Smooth muscle cell (in vitro differentiated cells): ENCODE data around the gene PRSS57. TPM values are rescaled to one million over a fixed set of nuclear protein-coding genes. Genes with fewer than 3 reads are reported as not detected.

Experiments used
- DNase-seq: peaks from one replicate; lab custom pipeline; 2025; ENCODE audit not compliant: unreplicated experiment; lab: John Stamatoyannopoulos, UW
- H2AFZ ChIP-seq: fragments of 200-600 bp; sonication (generic); 2 replicates; pipeline ENCODE4 v1.6.0; 2016; ENCODE audit warnings: antibody characterized with exemption, low read depth, mild to moderate bottlenecking
- H3F3A ChIP-seq: fragments of 200-600 bp; sonication (generic); 2 replicates; pipeline ENCODE4 v1.6.0; 2017; ENCODE audit warnings: antibody characterized with exemption, low read depth
- H3K27ac ChIP-seq: fragments of 200-600 bp; sonication (generic); 2 replicates; pipeline ENCODE4 v1.5.1; 2016; ENCODE audit warnings: low read depth, mild to moderate bottlenecking
- H3K27me3 ChIP-seq: fragments of 200-600 bp; sonication (generic); 2 replicates; pipeline ENCODE4 v1.6.1; 2016; ENCODE audit warnings: low read depth, mild to moderate bottlenecking
- H3K36me3 ChIP-seq: fragments of 200-600 bp; sonication (generic); 2 replicates; pipeline ENCODE4 v1.5.1; 2016; ENCODE audit warnings: low read depth
- H3K4me1 ChIP-seq: fragments of 200-600 bp; sonication (generic); 2 replicates; pipeline ENCODE4 v1.5.1; 2016; ENCODE audit warnings: low read depth
- H3K4me2 ChIP-seq: fragments of 200-600 bp; sonication (generic); 2 replicates; pipeline ENCODE4 v1.6.0; 2016; ENCODE audit warnings: mild to moderate bottlenecking
- H3K4me3 ChIP-seq: fragments of 200-600 bp; sonication (generic); 2 replicates; pipeline ENCODE4 v1.5.1; 2016; ENCODE audit warnings: mild to moderate bottlenecking
- H3K79me2 ChIP-seq: fragments of 200-600 bp; sonication (generic); 2 replicates; pipeline ENCODE4 v1.6.0; 2016; ENCODE audit warnings: low read depth, mild to moderate bottlenecking
- H3K9ac ChIP-seq: fragments of 200-600 bp; sonication (generic); 2 replicates; pipeline ENCODE4 v1.6.0; 2016; ENCODE audit warnings: low read depth
- H3K9me3 ChIP-seq: fragments of 200-600 bp; sonication (generic); replicated peaks from 2 replicates; pipeline ENCODE4 v1.5.1; 2016; ENCODE audit warnings: low read depth
- H4K20me1 ChIP-seq: fragments of 200-600 bp; sonication (generic); 2 replicates; pipeline ENCODE4 v1.6.0; 2016; ENCODE audit warnings: low read depth
- CTCF ChIP-seq: fragments of 200-600 bp; sonication (generic); IDR thresholded peaks from 2 replicates; pipeline ENCODE4 v1.5.1; 2017; ENCODE audit warnings: borderline replicate concordance, mild to moderate bottlenecking, antibody characterized with exemption; ENCODE audit not compliant: insufficient read depth, poor library complexity, severe bottlenecking
- WGBS: methylation state at CpG from one replicate; pipeline ENCODE4 v1.1.7; 2016; ENCODE audit warnings: low lambda C conversion rate; 5-methylcytosine and 5-hydroxymethylcytosine counted together
- polyA plus RNA-seq: library from polyadenylated mRNA; unstranded; fragments of >200 nt; fragmentation: Nextera tagmentation; extraction: Ambion mirVana; gene quantifications from 2 replicates; pipeline ENCODE4 v1.2.1, GENCODE V29; 2016
- total RNA-seq: library from RNA; depleted of rRNA; stranded (reverse); fragments of >200 nt; gene quantifications from 2 replicates; pipeline ENCODE4 v1.2.3, GENCODE V29; 2014

The PRSS57 gene
- total and polyA plus RNA-seq, 2 experiments from 2014 or later, result not detected

- Histone ChIP-seq H2AFZ (no peak overlapping the region), H3K27me3 (no peaks in the 10 kb centered on the region), H3K27ac (peak overlapping the region; percentile 92), H4K20me1 (peaks cover 84% of the 10 kb centered on the region), H3K9ac (peak overlapping the region; percentile 79), H3F3A (peaks cover 8% of the 10 kb centered on the region), H3K4me3 (no peak overlapping the region), H3K36me3 (no peaks in the 10 kb centered on the region), H3K9me3 (no peaks in the 10 kb centered on the region), H3K4me1 (peaks cover 15% of the 10 kb centered on the region), H3K4me2 (peak overlapping the region; percentile 73), H3K79me2 (peaks cover 90% of the 10 kb centered on the region)
- TF ChIP-seq CTCF, result no peak
- peak; percentile 9 for DNase-seq
- WGBS, result 66% methylated on average over 48 of the region's 50 CpGs
Measured at GRCh38 chr19:658916-659839, 36.1 kb downstream of the PRSS57 start.

DNA sequence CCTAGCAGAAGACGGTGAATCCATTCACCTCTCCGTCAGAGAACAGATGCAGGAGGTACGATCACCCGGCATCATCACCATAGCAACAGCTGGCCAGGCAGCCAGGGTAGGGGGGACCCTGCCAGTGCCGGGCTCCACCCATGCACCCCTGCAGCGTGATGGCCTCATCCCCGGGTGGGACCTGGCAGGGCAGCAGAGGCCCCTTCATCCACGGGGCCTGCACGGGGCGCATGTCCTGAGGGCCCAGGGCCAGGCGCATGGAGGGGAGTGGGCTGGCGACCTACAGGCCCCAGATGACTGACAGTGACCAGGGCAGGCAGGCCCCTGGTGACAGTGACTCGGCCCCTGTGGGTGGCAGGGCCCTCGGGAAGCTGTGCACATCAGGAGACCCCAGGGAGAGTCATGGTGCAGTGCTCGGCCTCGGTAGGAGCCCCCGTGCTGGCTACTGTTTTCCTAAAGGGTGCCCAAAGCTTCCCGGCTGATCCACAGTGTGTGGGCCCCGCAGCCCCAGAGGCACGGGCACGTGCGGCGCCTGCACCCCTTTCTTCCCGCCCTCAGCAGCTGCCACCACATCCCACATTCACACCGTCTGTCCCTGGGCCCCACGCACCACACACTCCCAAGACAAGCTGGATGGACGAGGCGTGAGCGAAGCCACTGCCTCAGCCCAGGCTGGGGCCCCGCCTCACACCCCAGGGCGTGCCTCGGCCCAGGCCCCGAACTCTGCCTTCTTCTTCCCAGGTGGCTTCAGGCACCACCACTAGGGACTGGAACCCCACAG, 37.0 kb downstream of the PRSS57 start:
- Histone ChIP-seq H3K4me1 (peaks cover 15% of the 10 kb centered on the region), H3K9ac (peak overlapping the region; percentile 79), H3K36me3 (no peaks in the 10 kb centered on the region), H3K4me3 (no peak overlapping the region), H3K9me3 (no peaks in the 10 kb centered on the region), H3K27ac (peak overlapping the region; percentile 92), H3K79me2 (peaks cover 93% of the 10 kb centered on the region), H3F3A (peaks cover 8% of the 10 kb centered on the region), H2AFZ (no peak overlapping the region), H3K27me3 (no peaks in the 10 kb centered on the region), H3K4me2 (peak overlapping the region; percentile 73), H4K20me1 (peaks cover 94% of the 10 kb centered on the region)
- no peak for DNase-seq
- WGBS, result 87% methylated on average over 33 of the region's 33 CpGs
- TF ChIP-seq CTCF, result no peak

GRCh38 chr19:657611-658010, 37.6 kb downstream of the PRSS57 start:
- Histone ChIP-seq H3K9me3 (no peaks in the 10 kb centered on the region), H3K4me3 (no peak overlapping the region), H3K4me1 (peaks cover 15% of the 10 kb centered on the region), H4K20me1 (peaks cover 99% of the 10 kb centered on the region), H3F3A (peaks cover 8% of the 10 kb centered on the region), H3K79me2 (peaks cover 96% of the 10 kb centered on the region), H3K27ac (no peak overlapping the region), H3K4me2 (no peak overlapping the region), H3K27me3 (no peaks in the 10 kb centered on the region), H2AFZ (no peak overlapping the region), H3K36me3 (no peaks in the 10 kb centered on the region), H3K9ac (no peak overlapping the region)
- TF ChIP-seq CTCF, result no peak
- no peak for DNase-seq
- 93% methylated on average over 19 of the region's 19 CpGs for WGBS
